DND-41 (cell line): ENCODE results near the gene TMEM59L.

ENCODE experiments used
- ATAC-seq: fragments of 200-7000 bp; cut with Tn5 transposase; 3 replicates; pipeline ENCODE4 v1.9.1; 2021; ENCODE audit warnings: low read depth; ENCODE audit not compliant: insufficient read depth
- DNase-seq: peaks from one replicate; pipeline ENCODE4 v3.0.0-alpha.2; 2020
- H2AFZ ChIP-seq: 2 replicates; pipeline ENCODE4 v1.6.0; 2012; ENCODE audit warnings: low read depth, low read length
- H3K27ac ChIP-seq: 2 replicates; pipeline ENCODE4 v1.5.1; 2012; ENCODE audit warnings: low read length, inconsistent platforms
- H3K27me3 ChIP-seq: fragments of 200-600 bp; sonication (generic); 2 replicates; pipeline ENCODE4 v1.6.0; 2012; ENCODE audit warnings: low read length, mild to moderate bottlenecking, inconsistent platforms; ENCODE audit not compliant: insufficient read depth, poor library complexity
- H3K36me3 ChIP-seq: 2 replicates; pipeline ENCODE4 v1.5.1; 2012; ENCODE audit warnings: low read length, inconsistent platforms; ENCODE audit not compliant: insufficient read depth
- H3K4me1 ChIP-seq: 2 replicates; pipeline ENCODE4 v1.5.1; 2012; ENCODE audit warnings: mild to moderate bottlenecking, low read length; ENCODE audit not compliant: insufficient read depth
- H3K4me2 ChIP-seq: 2 replicates; pipeline ENCODE4 v1.6.0; 2012; ENCODE audit warnings: mild to moderate bottlenecking, moderate library complexity, low read length, inconsistent platforms; ENCODE audit not compliant: insufficient read depth
- H3K4me3 ChIP-seq, 2 experiments: fragments of 200-600 bp in 1 of 2; shearing (Covaris generic) in 1 of 2; 2 replicates each; pipeline ENCODE4 v1.5.1; 2012 to 2016; ENCODE audit warnings: inconsistent platforms in 2 of 2, low read length in 2 of 2, mild to moderate bottlenecking in 2 of 2, low read depth in 1 of 2, moderate library complexity in 1 of 2
- H3K79me2 ChIP-seq: 2 replicates; pipeline ENCODE4 v1.6.0; 2012; ENCODE audit warnings: low read length, inconsistent platforms; ENCODE audit not compliant: insufficient read depth
- H3K9ac ChIP-seq: 2 replicates; pipeline ENCODE4 v1.6.0; 2012; ENCODE audit warnings: low read depth, mild to moderate bottlenecking, inconsistent platforms, low read length, moderate library complexity
- H3K9me3 ChIP-seq: 2 replicates; pipeline ENCODE4 v1.5.1; 2012; ENCODE audit warnings: low read length, moderate library complexity, mild to moderate bottlenecking, inconsistent platforms; ENCODE audit not compliant: insufficient read depth, severe bottlenecking
- H4K20me1 ChIP-seq: 2 replicates; pipeline ENCODE4 v1.6.0; 2012; ENCODE audit warnings: low read length; ENCODE audit not compliant: insufficient read depth
- EZH2 ChIP-seq: IDR thresholded peaks from 3 replicates; pipeline ENCODE4 v1.6.1; 2012; ENCODE audit warnings: borderline replicate concordance, low read depth, mild to moderate bottlenecking, moderate library complexity, low read length, inconsistent platforms; ENCODE audit not compliant: severe bottlenecking
- TF ChIP-seq, protein P1 (sequence below): IDR thresholded peaks from 2 replicates; pipeline ENCODE4 v1.5.1; 2012; ENCODE audit warnings: borderline replicate concordance, low read length, moderate library complexity, mild to moderate bottlenecking; ENCODE audit not compliant: poor library complexity, severe bottlenecking; ENCODE audit errors: extremely low read depth

TMEM59L gene

DNA sequence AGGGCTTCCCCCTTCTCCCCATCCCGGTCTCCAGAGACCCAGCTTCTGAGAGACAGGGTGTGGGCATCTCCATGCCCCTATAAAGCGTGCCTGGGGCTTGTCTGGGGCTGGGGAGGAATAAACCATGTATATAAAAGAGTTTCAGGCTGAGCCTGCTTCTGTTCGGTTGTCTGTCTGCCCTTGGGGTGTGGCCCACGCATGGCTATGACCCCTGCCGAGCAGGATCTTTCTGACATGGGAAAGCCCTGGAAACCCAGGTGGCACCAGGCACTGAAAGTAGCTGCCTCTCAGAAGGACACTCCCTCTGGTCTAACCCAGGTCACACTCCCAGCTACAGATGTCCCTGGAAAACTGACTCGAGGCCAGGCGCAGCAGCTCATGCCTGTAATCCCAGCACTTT, 8.2 kb downstream of the TMEM59L start:
- TF ChIP-seq, protein P1, sequence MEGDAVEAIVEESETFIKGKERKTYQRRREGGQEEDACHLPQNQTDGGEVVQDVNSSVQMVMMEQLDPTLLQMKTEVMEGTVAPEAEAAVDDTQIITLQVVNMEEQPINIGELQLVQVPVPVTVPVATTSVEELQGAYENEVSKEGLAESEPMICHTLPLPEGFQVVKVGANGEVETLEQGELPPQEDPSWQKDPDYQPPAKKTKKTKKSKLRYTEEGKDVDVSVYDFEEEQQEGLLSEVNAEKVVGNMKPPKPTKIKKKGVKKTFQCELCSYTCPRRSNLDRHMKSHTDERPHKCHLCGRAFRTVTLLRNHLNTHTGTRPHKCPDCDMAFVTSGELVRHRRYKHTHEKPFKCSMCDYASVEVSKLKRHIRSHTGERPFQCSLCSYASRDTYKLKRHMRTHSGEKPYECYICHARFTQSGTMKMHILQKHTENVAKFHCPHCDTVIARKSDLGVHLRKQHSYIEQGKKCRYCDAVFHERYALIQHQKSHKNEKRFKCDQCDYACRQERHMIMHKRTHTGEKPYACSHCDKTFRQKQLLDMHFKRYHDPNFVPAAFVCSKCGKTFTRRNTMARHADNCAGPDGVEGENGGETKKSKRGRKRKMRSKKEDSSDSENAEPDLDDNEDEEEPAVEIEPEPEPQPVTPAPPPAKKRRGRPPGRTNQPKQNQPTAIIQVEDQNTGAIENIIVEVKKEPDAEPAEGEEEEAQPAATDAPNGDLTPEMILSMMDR, result no peak
- no peak for TF ChIP-seq EZH2
- Histone ChIP-seq H3K36me3 (no peaks in the 10 kb centered on the region), H3K4me1 (no peaks in the 10 kb centered on the region), H3K9me3 (no peaks in the 10 kb centered on the region), H3K27ac (no peak overlapping the region), H3K9ac (no peak overlapping the region), H3K79me2 (no peaks in the 10 kb centered on the region), H3K4me2 (no peak overlapping the region), H3K27me3 (no peaks in the 10 kb centered on the region), H2AFZ (no peak overlapping the region), H3K4me3 (no peak overlapping the region), H4K20me1 (no peaks in the 10 kb centered on the region)
- no peak for ATAC-seq
- no peak for DNase-seq

DNA sequence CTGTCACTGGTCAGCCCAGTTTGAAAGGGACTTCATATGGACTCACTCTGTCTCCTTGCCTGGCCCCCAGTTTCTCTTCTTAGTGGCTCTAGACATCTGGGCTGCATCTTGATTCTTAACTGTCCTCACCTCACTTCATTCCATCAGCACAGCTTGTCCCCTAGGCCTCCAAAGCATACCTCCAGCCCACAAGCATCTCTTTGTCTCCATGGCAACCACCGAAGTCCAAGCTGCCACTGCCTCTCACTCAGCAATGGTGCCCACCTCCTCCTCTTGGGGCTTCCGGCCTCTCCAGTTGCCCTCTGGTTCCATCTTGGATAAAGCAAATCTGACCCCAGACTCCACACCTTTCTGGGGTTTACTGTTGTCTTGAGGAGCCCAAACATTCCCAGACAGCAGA, 14.2 kb downstream of the TMEM59L start:
- DNase-seq, result no peak
- TF ChIP-seq EZH2, result no peak
- TF ChIP-seq, protein P1, result no peak
- Histone ChIP-seq H3K4me3 (no peak overlapping the region), H3K4me1 (no peaks in the 10 kb centered on the region), H2AFZ (no peak overlapping the region), H3K79me2 (no peaks in the 10 kb centered on the region), H3K9me3 (no peaks in the 10 kb centered on the region), H3K27ac (no peak overlapping the region), H3K9ac (no peak overlapping the region), H3K27me3 (no peaks in the 10 kb centered on the region), H4K20me1 (no peaks in the 10 kb centered on the region), H3K36me3 (no peaks in the 10 kb centered on the region), H3K4me2 (no peak overlapping the region)
- no peak for ATAC-seq

DNA sequence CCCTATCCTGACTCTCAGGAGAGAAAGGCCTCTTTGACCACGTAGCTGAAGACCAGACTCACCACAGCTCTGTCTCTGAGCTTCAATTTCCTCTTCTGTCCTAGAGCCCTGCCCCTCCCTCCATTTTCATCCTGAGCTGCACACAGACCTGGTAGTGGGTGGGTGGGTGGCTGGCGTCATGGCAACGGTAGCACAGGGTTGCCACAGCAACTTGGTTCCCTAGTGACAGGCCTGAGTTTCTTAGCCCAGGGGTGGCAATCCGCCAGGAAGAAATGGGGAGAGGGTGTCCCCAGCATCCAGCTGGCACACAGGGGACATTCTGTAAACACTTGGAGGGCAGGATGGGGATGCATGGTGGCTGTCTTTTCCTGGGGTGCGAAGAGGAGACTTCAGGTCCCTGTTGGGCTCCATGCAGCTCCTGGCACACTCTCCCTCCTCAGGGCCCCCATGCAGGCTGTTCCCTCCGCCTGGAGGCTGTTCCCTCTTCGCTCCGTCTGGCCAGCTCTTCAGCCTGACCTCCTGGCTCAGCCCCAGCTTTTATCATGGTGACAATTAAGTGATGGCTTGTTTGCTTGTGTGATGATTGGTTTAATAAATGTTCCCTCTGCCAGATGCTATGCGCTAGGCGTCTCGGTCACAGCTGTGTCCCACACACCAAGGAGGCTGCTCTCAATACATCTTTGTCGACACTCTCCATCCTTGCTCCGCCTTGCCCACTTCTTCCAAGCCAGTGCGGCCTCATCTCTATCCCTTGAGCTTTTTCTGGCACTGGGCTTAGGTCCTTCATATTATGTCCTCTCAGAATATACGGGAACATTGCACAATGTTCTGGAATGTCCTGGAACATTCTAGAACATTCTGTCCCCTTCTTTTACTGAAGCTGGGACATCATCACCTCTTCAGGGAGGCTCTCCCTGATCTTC, 16.8 kb downstream of the TMEM59L start:
- Histone ChIP-seq H3K4me3 (no peak overlapping the region), H3K4me2 (no peak overlapping the region), H3K79me2 (no peaks in the 10 kb centered on the region), H4K20me1 (no peaks in the 10 kb centered on the region), H3K36me3 (no peaks in the 10 kb centered on the region), H3K9me3 (no peaks in the 10 kb centered on the region), H3K27me3 (no peaks in the 10 kb centered on the region), H3K27ac (no peak overlapping the region), H3K4me1 (no peaks in the 10 kb centered on the region), H2AFZ (no peak overlapping the region), H3K9ac (no peak overlapping the region)
- ATAC-seq (no peak), DNase-seq (no peak)
- no peak for TF ChIP-seq EZH2
- TF ChIP-seq, protein P1, result no peak
